ENCODE measurements around the gene ISLR2. TPM values are rescaled to one million over a fixed set of nuclear protein-coding genes. Genes with fewer than 3 reads are reported as not detected.

Gene ISLR2
- total RNA-seq, 1 donor from 2014 or later = not detected

GRCh38 chr15:74170875-74171578 is 40.6 kb downstream of the ISLR2 start:
- H3K9me3 ChIP-seq (ENCODE audit: low read depth) = no peaks in the 10 kb centered on the region
- TF ChIP-seq EZH2phosphoT487 (IDR thresholded peaks at IDR 0.05) (no peak), EZH2 (IDR thresholded peaks at IDR 0.05) (no peak), CTCF (IDR thresholded peaks at IDR 0.05) (no peak)
- no peak overlapping the region for H3K27ac ChIP-seq
- no peak overlapping the region for H2AFZ ChIP-seq (replicated peaks)
- peaks cover 6% of the 10 kb centered on the region for H3F3A ChIP-seq (ENCODE audit: low read depth)
- H3K9ac ChIP-seq = no peak overlapping the region
- H3K36me3 ChIP-seq = no peaks in the 10 kb centered on the region
- Mint-ChIP-seq H3K27ac (no peak overlapping the region), H3K9me3 (peaks cover 3% of the 10 kb centered on the region), H3K27me3 (ENCODE audit: insufficient read depth, low read depth) (peaks cover 12% of the 10 kb centered on the region), H3K4me3 (no peak overlapping the region), H3K36me3 (no peaks in the 10 kb centered on the region), H3K4me1 (peaks cover 53% of the 10 kb centered on the region)
- H4K20me1 ChIP-seq (ENCODE audit: low read depth) = no peaks in the 10 kb centered on the region
- DNase-seq (ENCODE audit: low spot score) = no peak
- no peak overlapping the region for H3K4me2 ChIP-seq
- no peak overlapping the region for H3K4me3 ChIP-seq
- H3K27me3 ChIP-seq = no peaks in the 10 kb centered on the region
- no peaks in the 10 kb centered on the region for H3K79me2 ChIP-seq (ENCODE audit: low read depth)
- H3K4me1 ChIP-seq = peaks cover 18% of the 10 kb centered on the region

GRCh38 chr15:74171965-74172541 is 41.7 kb downstream of the ISLR2 start:
- H3K36me3 Mint-ChIP-seq = no peaks in the 10 kb centered on the region
- peaks cover 23% of the 10 kb centered on the region for H3K4me1 ChIP-seq
- TF ChIP-seq CTCF (IDR thresholded peaks at IDR 0.05) (no peak), EZH2phosphoT487 (IDR thresholded peaks at IDR 0.05) (no peak), EZH2 (IDR thresholded peaks at IDR 0.05) (no peak)
- H3F3A ChIP-seq (ENCODE audit: low read depth) = peaks cover 6% of the 10 kb centered on the region
- no peak overlapping the region for H3K4me3 ChIP-seq
- peak overlapping the region; percentile 86 for H3K27ac Mint-ChIP-seq
- DNase-seq (ENCODE audit: low spot score) = no peak
- no peak overlapping the region for H3K27ac ChIP-seq
- no peaks in the 10 kb centered on the region for H4K20me1 ChIP-seq (ENCODE audit: low read depth)
- no peak overlapping the region for H3K4me2 ChIP-seq
- peaks cover 63% of the 10 kb centered on the region for H3K4me1 Mint-ChIP-seq
- H3K27me3 ChIP-seq = no peaks in the 10 kb centered on the region
- H3K4me3 Mint-ChIP-seq = no peak overlapping the region
- no peak overlapping the region for H2AFZ ChIP-seq (replicated peaks)
- H3K36me3 ChIP-seq = no peaks in the 10 kb centered on the region
- no peaks in the 10 kb centered on the region for H3K79me2 ChIP-seq (ENCODE audit: low read depth)
- H3K9ac ChIP-seq = no peak overlapping the region
- H3K9me3 ChIP-seq (ENCODE audit: low read depth) = no peaks in the 10 kb centered on the region
- H3K27me3 Mint-ChIP-seq (ENCODE audit: insufficient read depth, low read depth) = peaks cover 15% of the 10 kb centered on the region
- peaks cover 3% of the 10 kb centered on the region for H3K9me3 Mint-ChIP-seq

GRCh38 chr15:74172701-74173379 is 42.5 kb downstream of the ISLR2 start:
- peak overlapping the region; percentile 93 for H2AFZ ChIP-seq (replicated peaks)
- peak; percentile 43 for DNase-seq (ENCODE audit: low spot score)
- peaks cover 71% of the 10 kb centered on the region for H3K4me1 Mint-ChIP-seq
- H3K27ac ChIP-seq = no peak overlapping the region
- peak overlapping the region; percentile 95 for H3K27ac Mint-ChIP-seq
- H3K4me2 ChIP-seq = peak overlapping the region; percentile 42
- TF ChIP-seq EZH2 (IDR thresholded peaks at IDR 0.05) (no peak), CTCF (IDR thresholded peaks at IDR 0.05) (no peak), EZH2phosphoT487 (IDR thresholded peaks at IDR 0.05) (no peak)
- no peak overlapping the region for H3K4me3 ChIP-seq
- H3K9me3 ChIP-seq (ENCODE audit: low read depth) = no peaks in the 10 kb centered on the region
- H3K36me3 ChIP-seq = no peaks in the 10 kb centered on the region
- H3K9ac ChIP-seq = no peak overlapping the region
- H3K4me3 Mint-ChIP-seq = no peak overlapping the region
- no peaks in the 10 kb centered on the region for H3K79me2 ChIP-seq (ENCODE audit: low read depth)
- peaks cover 23% of the 10 kb centered on the region for H3K4me1 ChIP-seq
- H3K36me3 Mint-ChIP-seq = no peaks in the 10 kb centered on the region
- peaks cover 6% of the 10 kb centered on the region for H3F3A ChIP-seq (ENCODE audit: low read depth)
- no peaks in the 10 kb centered on the region for H4K20me1 ChIP-seq (ENCODE audit: low read depth)
- H3K27me3 Mint-ChIP-seq (ENCODE audit: insufficient read depth, low read depth) = peaks cover 16% of the 10 kb centered on the region
- peaks cover 3% of the 10 kb centered on the region for H3K9me3 Mint-ChIP-seq
- H3K27me3 ChIP-seq = no peaks in the 10 kb centered on the region

Measured in neural progenitor cell (in vitro differentiated cells).